ENCODE measurements around the gene ZMYND8. TPM values are rescaled to one million over a fixed set of nuclear protein-coding genes. Genes with fewer than 3 reads are reported as not detected.

Gene ZMYND8
- total and polyA plus RNA-seq, 2 donors (not counting 3 experiments of a cell fraction or from before 2014, with no cell fraction given) = 30.6 to 75.2 TPM

GRCh38 chr20:47354714-47355488, 1.6 kb downstream of the ZMYND8 start:
- DNase-seq (ENCODE audit: low read depth, low spot score) = peak; percentile 69
- TF ChIP-seq FOS (IDR thresholded peaks at IDR 0.05; ENCODE audit: borderline replicate concordance, insufficient read depth, low read length) (peak; percentile 32), POLR2AphosphoS5 (IDR thresholded peaks at IDR 0.05; ENCODE audit: insufficient read depth, low read depth, low read length) (peak; percentile 62), CTCF (IDR thresholded peaks at IDR 0.05; ENCODE audit: extremely low read depth in 1 of 2, insufficient read depth in 1 of 2, low read depth in 1 of 2, low read length in 2 of 2) (no peak), POLR2A (IDR thresholded peaks at IDR 0.05; ENCODE audit: low read depth, low read length) (peak; percentile 64)
- BruUV-seq (replicated peaks) = no TSS peak
- H2AFZ ChIP-seq (ENCODE audit: low read depth, low read length) = no peak overlapping the region
- H3K9ac ChIP-seq (replicated peaks; ENCODE audit: extremely low read depth, insufficient read depth, low read length) = peak overlapping the region; percentile 84
- no peaks in the 10 kb centered on the region for H3K27me3 ChIP-seq (ENCODE audit: control insufficient read depth in 2 of 2, insufficient read depth in 2 of 2, low read length in 2 of 2)
- peak overlapping the region; percentile 16 to 82 (median 35) for H3K4me3 ChIP-seq (replicated peaks in 1 of 3; ENCODE audit: insufficient read depth in 1 of 3, low read depth in 1 of 3, low read length in 3 of 3)
- POLR2A ChIA-PET = interaction anchor here (1.0 to 7.4 kb wide), 5 partner anchors 11 to 51 kb away, joined by 3 to 60 read pairs (median 5); no protein-coding TSS in a partner anchor
- H3K9me1 ChIP-seq (replicated peaks; ENCODE audit: control insufficient read depth, extremely low read depth, insufficient read depth, low read length) = no peaks in the 10 kb centered on the region
- peaks cover 98% of the 10 kb centered on the region for H3K4me1 ChIP-seq (ENCODE audit: control insufficient read depth, extremely low read depth, insufficient read depth, low read length)
- H3K4me2 ChIP-seq (ENCODE audit: insufficient read depth, low read length) = peak overlapping the region; percentile 97
- intact Hi-C loops (cut with micrococcal nuclease) = no loop called here
- peak overlapping the region; percentile 97 for H3K27ac ChIP-seq (ENCODE audit: insufficient read depth, low read depth, low read length)
- CTCF ChIA-PET = interaction anchor here (1.5 to 16.6 kb wide), 5 partner anchors 26 to 81 kb away, joined by 3 to 406 read pairs (median 9); no protein-coding TSS in a partner anchor
- peak; percentile 35 for FAIRE-seq
- H3K9me3 ChIP-seq (replicated peaks; ENCODE audit: control insufficient read depth, insufficient read depth, low read length) = no peaks in the 10 kb centered on the region
- H3K36me3 ChIP-seq (ENCODE audit: control insufficient read depth in 2 of 2, extremely low read depth in 1 of 2, insufficient read depth in 2 of 2, low read length in 2 of 2) = no peaks in the 10 kb centered on the region
- H4K20me1 ChIP-seq (replicated peaks; ENCODE audit: control insufficient read depth, extremely low read depth, insufficient read depth, low read length) = no peaks in the 10 kb centered on the region
- dilution Hi-C loops (cut with MboI; ENCODE audit: extremely low pct_ligation_motif_present, low sequenced_read_pairs) = no loop called here
- peaks cover 65% of the 10 kb centered on the region for H3K79me2 ChIP-seq (ENCODE audit: control insufficient read depth, insufficient read depth, low read length)

GRCh38 chr20:47354464-47354713, 2.1 kb downstream of the ZMYND8 start:
- dilution Hi-C loops (cut with MboI; ENCODE audit: extremely low pct_ligation_motif_present, low sequenced_read_pairs) = no loop called here
- no peak overlapping the region for H2AFZ ChIP-seq (ENCODE audit: low read depth, low read length)

More at GRCh38 chr20:47354464-47354713, 2.1 kb downstream of the ZMYND8 start:
- intact Hi-C loops (cut with micrococcal nuclease) = no loop called here
- Histone ChIP-seq H3K9ac (replicated peaks; ENCODE audit: extremely low read depth, insufficient read depth, low read length) (peak overlapping the region; percentile 84), H3K4me3 (replicated peaks in 1 of 3; ENCODE audit: insufficient read depth in 1 of 3, low read depth in 1 of 3, low read length in 3 of 3) (peak overlapping the region in 2 of 3 experiments; percentile 35 to 82), H3K79me2 (ENCODE audit: control insufficient read depth, insufficient read depth, low read length) (peaks cover 70% of the 10 kb centered on the region), H3K27me3 (ENCODE audit: control insufficient read depth in 2 of 2, insufficient read depth in 2 of 2, low read length in 2 of 2) (no peaks in the 10 kb centered on the region), H3K36me3 (ENCODE audit: control insufficient read depth in 2 of 2, extremely low read depth in 1 of 2, insufficient read depth in 2 of 2, low read length in 2 of 2) (no peaks in the 10 kb centered on the region), H3K4me1 (ENCODE audit: control insufficient read depth, extremely low read depth, insufficient read depth, low read length) (peaks cover 98% of the 10 kb centered on the region), H3K4me2 (ENCODE audit: insufficient read depth, low read length) (peak overlapping the region; percentile 97), H3K9me1 (replicated peaks; ENCODE audit: control insufficient read depth, extremely low read depth, insufficient read depth, low read length) (no peaks in the 10 kb centered on the region), H3K27ac (ENCODE audit: insufficient read depth, low read depth, low read length) (peak overlapping the region; percentile 97), H4K20me1 (replicated peaks; ENCODE audit: control insufficient read depth, extremely low read depth, insufficient read depth, low read length) (no peaks in the 10 kb centered on the region), H3K9me3 (replicated peaks; ENCODE audit: control insufficient read depth, insufficient read depth, low read length) (no peaks in the 10 kb centered on the region)
- ChIA-PET POLR2A (interaction anchor here (1.0 to 7.4 kb wide), 4 partner anchors 15 to 51 kb away, joined by 3 to 60 read pairs (median 4); no protein-coding TSS in a partner anchor), CTCF (interaction anchor here (1.5 to 16.6 kb wide), 5 partner anchors 11 to 80 kb away, joined by 3 to 406 read pairs (median 8); no protein-coding TSS in a partner anchor)
- no TSS peak for BruUV-seq (replicated peaks)
- DNase-seq (ENCODE audit: low read depth, low spot score) (no peak), FAIRE-seq (no peak)
- no peak for TF ChIP-seq POLR2A (IDR thresholded peaks at IDR 0.05; ENCODE audit: low read depth, low read length)
- no peak for TF ChIP-seq JUN (IDR thresholded peaks at IDR 0.05; ENCODE audit: borderline replicate concordance, insufficient read depth, insufficient read length, low read depth)
- TF ChIP-seq, protein P1, sequence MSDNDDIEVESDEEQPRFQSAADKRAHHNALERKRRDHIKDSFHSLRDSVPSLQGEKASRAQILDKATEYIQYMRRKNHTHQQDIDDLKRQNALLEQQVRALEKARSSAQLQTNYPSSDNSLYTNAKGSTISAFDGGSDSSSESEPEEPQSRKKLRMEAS (IDR thresholded peaks at IDR 0.05; ENCODE audit: insufficient read depth, insufficient read length) = no peak
- TF ChIP-seq EZH2 (IDR thresholded peaks at IDR 0.05; ENCODE audit: borderline replicate concordance, low read depth, low read length, severe bottlenecking) = no peak
- no peak for TF ChIP-seq FOS (IDR thresholded peaks at IDR 0.05; ENCODE audit: borderline replicate concordance, insufficient read depth, low read length)
- no peak for TF ChIP-seq MYC (IDR thresholded peaks at IDR 0.05; ENCODE audit: low read depth, low read length)
- no peak for TF ChIP-seq CTCF (IDR thresholded peaks at IDR 0.05; ENCODE audit: extremely low read depth in 1 of 2, insufficient read depth in 1 of 2, low read depth in 1 of 2, low read length in 2 of 2)
- no peak for TF ChIP-seq POLR2AphosphoS5 (IDR thresholded peaks at IDR 0.05; ENCODE audit: insufficient read depth, low read depth, low read length)
- no peak for TF ChIP-seq GATA2 (IDR thresholded peaks at IDR 0.05; ENCODE audit: insufficient read depth, insufficient read length, low read depth, low read length)

Data from endothelial cell of umbilical vein (primary cell).